HCEC 1CT (cell line): Measurements from ENCODE around the gene UPF2.
"Not testable (repeated sequence)": the region's sequence is repeated elsewhere in the genome, so short reads cannot be mapped to it uniquely, and the experiment has no call there.

ENCODE experiments used
- DNase-seq: peaks from one replicate; pipeline ENCODE4 v3.0.0-alpha.2; 2017

UPF2 gene

GRCh38 chr10:12041766-12042408 lies 722 bp downstream of the UPF2 start:
- DNase-seq = peak; percentile 33

- no peak for DNase-seq
Observed at GRCh38 chr10:12036073-12036655, 6.4 kb downstream of the UPF2 start.

DNA sequence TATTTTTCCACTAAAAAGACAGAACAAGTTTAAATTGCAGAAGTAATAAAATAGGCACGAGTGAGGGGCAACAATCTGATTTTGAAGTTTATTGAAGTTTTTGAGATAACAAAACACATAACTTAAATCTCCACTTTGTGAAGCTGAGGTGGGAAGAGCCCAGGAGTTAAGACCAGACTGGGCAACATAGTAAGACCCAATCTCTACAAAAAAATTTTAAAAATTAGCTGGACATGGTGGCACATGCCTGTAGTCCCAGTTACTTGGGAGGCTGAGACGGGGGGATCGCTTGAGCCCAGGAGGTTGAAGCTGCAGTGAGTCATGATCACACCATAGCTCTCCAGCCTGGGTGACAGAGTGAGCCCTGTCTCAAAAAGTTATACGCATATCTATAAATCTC lies 11.2 kb downstream of the UPF2 start:
- no peak for DNase-seq

GRCh38 chr10:12027539-12027938 lies 15.1 kb downstream of the UPF2 start:
- no peak for DNase-seq

- no peak for DNase-seq
Observed at GRCh38 chr10:12025591-12025990, 17.0 kb downstream of the UPF2 start.

- no peak for DNase-seq
Observed at GRCh38 chr10:12022580-12023257, 19.9 kb downstream of the UPF2 start.

- no peak for DNase-seq
Observed at GRCh38 chr10:12020574-12020973, 22.0 kb downstream of the UPF2 start.

- peak; percentile 43 for DNase-seq
Observed at GRCh38 chr10:12019283-12019971, 23.2 kb downstream of the UPF2 start.

GRCh38 chr10:12018438-12019282 lies 23.9 kb downstream of the UPF2 start:
- DNase-seq = peak; percentile 71

DNA sequence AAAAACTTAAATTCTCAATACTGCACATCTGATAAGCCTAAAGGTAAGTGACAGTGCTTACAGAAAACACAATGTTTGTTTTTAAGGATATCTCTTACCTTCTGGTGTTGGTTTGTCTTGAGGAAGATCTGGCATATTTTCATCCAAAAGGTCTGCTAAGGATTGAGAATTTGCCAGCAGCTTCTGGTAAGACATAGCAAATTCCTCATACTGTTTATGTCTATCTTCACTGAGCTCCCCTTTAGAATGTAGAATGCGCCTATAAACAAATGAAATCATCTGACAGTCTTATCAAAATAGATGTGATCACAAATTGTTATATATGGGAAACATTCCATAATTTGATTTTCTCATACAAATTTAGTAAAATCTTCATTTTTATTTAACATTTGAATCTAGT lies 28.7 kb downstream of the UPF2 start:
- DNase-seq = no peak

- not testable (repeated sequence) for DNase-seq
Observed at GRCh38 chr10:12013391-12013790, 29.2 kb downstream of the UPF2 start.

DNA sequence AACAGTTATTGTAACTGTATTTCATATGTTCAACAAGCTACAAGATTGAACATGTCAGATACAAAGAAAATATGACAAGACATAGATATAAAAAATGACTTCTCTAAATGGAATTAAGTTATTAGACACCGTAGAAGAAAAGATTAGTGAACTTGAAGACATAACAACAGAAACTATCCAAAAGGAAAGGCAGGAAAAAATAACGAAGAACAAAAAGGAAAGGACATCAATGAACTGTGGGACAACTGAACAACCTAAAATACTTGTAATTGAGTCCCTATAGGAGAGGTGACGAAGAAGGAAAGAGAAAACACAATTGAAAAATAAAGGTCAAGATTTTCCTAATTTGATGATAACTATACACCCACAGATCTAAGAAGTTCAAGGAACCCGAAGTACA lies 32.3 kb downstream of the UPF2 start:
- no peak for DNase-seq

GRCh38 chr10:12008842-12009241 lies 33.8 kb downstream of the UPF2 start:
- not testable (repeated sequence) for DNase-seq

- DNase-seq = no peak
Observed at GRCh38 chr10:12006671-12007070, 35.9 kb downstream of the UPF2 start.

- DNase-seq = no peak
Observed at GRCh38 chr10:11993834-11994468, 48.7 kb downstream of the UPF2 start.

- no peak for DNase-seq
Observed at GRCh38 chr10:11988924-11989323, 53.7 kb downstream of the UPF2 start.

GRCh38 chr10:11986593-11987216 lies 55.9 kb downstream of the UPF2 start:
- peak; percentile 66 for DNase-seq

DNA sequence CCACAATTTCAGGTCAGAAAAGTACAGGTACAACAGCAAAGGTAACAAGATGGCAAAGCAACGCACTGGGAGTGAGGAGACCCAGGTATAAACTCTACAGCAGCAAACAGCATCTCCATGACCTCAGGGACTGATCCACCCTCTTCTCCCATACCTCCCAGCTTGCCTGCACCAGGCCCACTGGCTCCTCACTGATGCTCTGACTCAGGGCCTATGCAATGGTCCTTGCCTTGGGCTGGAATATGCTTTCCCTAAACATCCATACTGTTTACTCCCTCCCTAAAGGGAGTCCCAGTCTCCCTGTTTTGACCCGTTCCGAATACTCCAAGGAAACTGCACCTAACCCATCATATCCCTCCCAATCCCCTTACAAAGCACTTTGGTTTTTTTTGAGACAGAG lies 60.4 kb downstream of the UPF2 start:
- no peak for DNase-seq

- DNase-seq = no peak
Observed at GRCh38 chr10:11975795-11976194, 66.8 kb downstream of the UPF2 start.

- not testable (repeated sequence) for DNase-seq
Observed at GRCh38 chr10:11972523-11972922, 70.1 kb downstream of the UPF2 start.

GRCh38 chr10:11962176-11962575 lies 80.4 kb downstream of the UPF2 start:
- DNase-seq = no peak

- no peak for DNase-seq
Observed at GRCh38 chr10:11961771-11962170, 80.8 kb downstream of the UPF2 start.
